Stimulated activated CD8-positive, alpha-beta memory T cell treated with anti-CD3 and anti-CD28 coated beads, Interleukin-7, amount 100 ng/mL, for 1 hour (primary cell): ENCODE data around the gene KCNH4.

Experiments
- DNase-seq, 2 donors: peaks; one replicate each; pipeline ENCODE4 v3.0.0-alpha.2; 2020; ENCODE audit warnings: low read depth in 2 of 2

Gene KCNH4

GRCh38 chr17:42117397-42118125 lies 63.4 kb downstream of the KCNH4 start:
- DNase-seq: no peak

- peak; percentile 65 to 71 for DNase-seq
These were observed 64.1 kb downstream of the KCNH4 start for GRCh38 chr17:42116705-42117396.

- DNase-seq: no peak
These were observed 66.8 kb downstream of the KCNH4 start for GRCh38 chr17:42114118-42114517.

GRCh38 chr17:42113293-42114069 lies 67.5 kb downstream of the KCNH4 start:
- DNase-seq: no peak

GRCh38 chr17:42112552-42113176 lies 68.3 kb downstream of the KCNH4 start, which contains the start of gene DHX58:
Gene DHX58, minus strand, starts transcription at chr17:42112714. Its CDS starts 822 bp downstream, at chr17:42111892.
- DNase-seq: peak; percentile 43 to 54

- DNase-seq: no peak
These were observed 68.9 kb downstream of the KCNH4 start for GRCh38 chr17:42111871-42112551.

- no peak for DNase-seq
These were observed 69.7 kb downstream of the KCNH4 start for GRCh38 chr17:42111265-42111636.

- DNase-seq: no peak
These were observed 70.4 kb downstream of the KCNH4 start for GRCh38 chr17:42110301-42111264.

- no peak for DNase-seq
These were observed 71.9 kb downstream of the KCNH4 start for GRCh38 chr17:42109086-42109485.

- peak; percentile 83 to 87 for DNase-seq
These were observed 73.1 kb downstream of the KCNH4 start for GRCh38 chr17:42107597-42108576.

GRCh38 chr17:42107124-42107523 lies 73.8 kb downstream of the KCNH4 start:
- DNase-seq: no peak
